Prostate gland (tissue), 2 donors: Measurements from ENCODE around the gene CMTM1. TPM values are rescaled to one million over a fixed set of nuclear protein-coding genes. Genes with fewer than 3 reads are reported as not detected.
"Not testable (repeated sequence)": the region's sequence is repeated elsewhere in the genome, so short reads cannot be mapped to it uniquely, and the experiment has no call there.

Experiments
- DNase-seq: peaks from one replicate; pipeline ENCODE4 v3.0.0-alpha.2; 2019; ENCODE audit warnings: low spot score
- H3K27ac ChIP-seq, 2 donors: fragments of 200-600 bp; sonication (generic); 2 replicates each; pipeline ENCODE4 v1.5.1; 2017 to 2019
- H3K27me3 ChIP-seq: fragments of 200-600 bp; sonication (generic); replicated peaks from 2 replicates; pipeline ENCODE4 v1.5.1; 2019; ENCODE audit not compliant: insufficient read depth
- H3K36me3 ChIP-seq, 2 donors: fragments of 200-600 bp; sonication (generic); 1 replicate in 1 of 2; 2 replicates in 1 of 2; pipeline versions ENCODE4 v1.5.1 to v1.8.1; 2017 to 2019
- H3K4me1 ChIP-seq: fragments of 200-600 bp; sonication (generic); replicated peaks from 2 replicates; pipeline ENCODE4 v1.5.1; 2019
- H3K4me3 ChIP-seq, 2 donors: fragments of 200-600 bp; sonication (generic); 2 replicates each; pipeline ENCODE4 v1.5.1; 2017 to 2019
- H3K9me3 ChIP-seq: fragments of 200-600 bp; sonication (generic); 2 replicates; pipeline ENCODE4 v1.5.1; 2017
- CTCF ChIP-seq, 4 experiments: fragments of 200-600 bp in 2 of 4; fragments of 450-650 bp in 2 of 4; sonication (generic) in 2 of 4; IDR thresholded peaks; 1 replicate in 3 of 4; 2 replicates in 1 of 4; pipeline ENCODE4 v1.5.1; 2016 to 2019; ENCODE audit warnings: antibody characterized with exemption in 4 of 4, mild to moderate bottlenecking in 2 of 4, moderate library complexity in 2 of 4
- POLR2A ChIP-seq: fragments of 450-650 bp; IDR thresholded peaks from one replicate; pipeline ENCODE4 v1.6.1; 2016; ENCODE audit warnings: antibody characterized with exemption, mild to moderate bottlenecking
- POLR2AphosphoS5 ChIP-seq: sonication (generic); formaldehyde crosslinking; IDR thresholded peaks from one replicate; pipeline ENCODE4 v1.6.1; 2017; ENCODE audit warnings: antibody characterized with exemption
- WGBS: methylation state at CpG from one replicate; pipeline ENCODE4 v1.1.5; 2018; 5-methylcytosine and 5-hydroxymethylcytosine counted together
- intact Hi-C: fragments of 100-400 bp; cut with DNase I; formaldehyde crosslinking; loops from one replicate; pipeline ENCODE4 v1.14.2; 2022
- total RNA-seq, 2 donors: library from RNA; depleted of rRNA; stranded (reverse); fragments of >200 nt; gene quantifications; one replicate each; pipeline ENCODE4 v1.1.0, GENCODE V29; 2016

CMTM1 gene
- total RNA-seq, 2 donors from 2014 or later: 1.5 to 2.6 TPM

DNA sequence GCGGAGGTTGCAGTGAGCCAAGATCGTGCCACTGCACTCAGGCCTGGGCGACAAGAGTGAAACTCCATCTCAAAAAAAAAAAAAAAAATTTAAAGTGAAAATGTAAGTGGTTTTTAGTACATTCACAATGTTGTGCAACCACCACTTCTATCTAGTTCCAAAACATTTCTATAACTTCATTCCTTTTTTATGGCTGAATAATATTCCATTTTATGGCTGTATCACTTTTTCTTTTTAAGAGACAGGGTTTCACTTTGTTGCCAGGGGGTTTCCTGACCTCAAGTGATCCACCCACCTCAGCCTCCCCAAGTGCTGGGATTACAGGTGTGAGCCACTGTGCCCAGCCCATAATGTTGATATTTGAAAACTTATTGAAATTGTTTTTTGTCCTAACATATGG lies 26.6 kb downstream of the CMTM1 start:
- Histone ChIP-seq H3K27ac (no peak overlapping the region), H3K27me3 (no peaks in the 10 kb centered on the region), H3K36me3 (no peaks in the 10 kb centered on the region), H3K4me1 (no peaks in the 10 kb centered on the region), H3K4me3 (no peak overlapping the region), H3K9me3 (no peaks in the 10 kb centered on the region)
- DNase-seq: no peak
- intact Hi-C loops: no loop called here
- WGBS: 99% methylated on average over 3 of the region's 3 CpGs
- TF ChIP-seq POLR2AphosphoS5 (no peak), CTCF (IDR thresholded peaks at IDR 0.05) (no peak), POLR2A (no peak)

- Histone ChIP-seq H3K4me1 (no peaks in the 10 kb centered on the region), H3K27me3 (no peaks in the 10 kb centered on the region), H3K27ac (no peak overlapping the region), H3K9me3 (no peaks in the 10 kb centered on the region), H3K4me3 (no peak overlapping the region), H3K36me3 (no peaks in the 10 kb centered on the region)
- no peak for TF ChIP-seq POLR2AphosphoS5
- no peak for TF ChIP-seq POLR2A
- no peak for TF ChIP-seq CTCF (IDR thresholded peaks at IDR 0.05)
- DNase-seq: no peak
- WGBS: 79% methylated on average over 7 of the region's 7 CpGs
- intact Hi-C loops: no loop called here
Observed at GRCh38 chr16:66594739-66595138, 28.5 kb downstream of the CMTM1 start.

GRCh38 chr16:66596559-66596958 lies 30.3 kb downstream of the CMTM1 start:
- H3K4me3 ChIP-seq, H3K27ac ChIP-seq, H3K9me3 ChIP-seq, H3K27me3 ChIP-seq, H3K36me3 ChIP-seq, DNase-seq, H3K4me1 ChIP-seq, intact Hi-C loops: not testable (repeated sequence)
- WGBS: 96% methylated on average over 4 of the region's 4 CpGs

GRCh38 chr16:66596986-66597848 lies 31.0 kb downstream of the CMTM1 start:
- no peaks in the 10 kb centered on the region for H3K4me1 ChIP-seq
- intact Hi-C loops: no loop called here
- H3K36me3 ChIP-seq: no peaks in the 10 kb centered on the region
- WGBS: 86% methylated on average over 5 of the region's 5 CpGs
- H3K4me3 ChIP-seq: no peak overlapping the region
- no peak for TF ChIP-seq POLR2AphosphoS5
- TF ChIP-seq POLR2A: no peak
- TF ChIP-seq CTCF (IDR thresholded peaks at IDR 0.05): no peak
- H3K27me3 ChIP-seq: no peaks in the 10 kb centered on the region
- DNase-seq: no peak
- no peaks in the 10 kb centered on the region for H3K9me3 ChIP-seq
- H3K27ac ChIP-seq: no peak overlapping the region

GRCh38 chr16:66598111-66598510 lies 31.9 kb downstream of the CMTM1 start:
- no peaks in the 10 kb centered on the region for H3K36me3 ChIP-seq
- TF ChIP-seq CTCF (IDR thresholded peaks at IDR 0.05) (no peak), POLR2A (no peak), POLR2AphosphoS5 (no peak)
- no peak overlapping the region for H3K4me3 ChIP-seq
- H3K9me3 ChIP-seq: no peaks in the 10 kb centered on the region
- no peak overlapping the region for H3K27ac ChIP-seq
- no peak for DNase-seq
- intact Hi-C loops: no loop called here
- 84% methylated on average over 3 of the region's 3 CpGs for WGBS
- no peaks in the 10 kb centered on the region for H3K4me1 ChIP-seq
- no peaks in the 10 kb centered on the region for H3K27me3 ChIP-seq
